ENCODE results near the gene PTBP1. TPM values are rescaled to one million over a fixed set of nuclear protein-coding genes. Genes with fewer than 3 reads are reported as not detected.

Gene PTBP1
- total and polyA plus RNA-seq, 9 of the 15 experiments (the other 6 are each of a cell fraction or from before 2014, with no cell fraction given): 14.0 to 759 (median 234) TPM

DNA sequence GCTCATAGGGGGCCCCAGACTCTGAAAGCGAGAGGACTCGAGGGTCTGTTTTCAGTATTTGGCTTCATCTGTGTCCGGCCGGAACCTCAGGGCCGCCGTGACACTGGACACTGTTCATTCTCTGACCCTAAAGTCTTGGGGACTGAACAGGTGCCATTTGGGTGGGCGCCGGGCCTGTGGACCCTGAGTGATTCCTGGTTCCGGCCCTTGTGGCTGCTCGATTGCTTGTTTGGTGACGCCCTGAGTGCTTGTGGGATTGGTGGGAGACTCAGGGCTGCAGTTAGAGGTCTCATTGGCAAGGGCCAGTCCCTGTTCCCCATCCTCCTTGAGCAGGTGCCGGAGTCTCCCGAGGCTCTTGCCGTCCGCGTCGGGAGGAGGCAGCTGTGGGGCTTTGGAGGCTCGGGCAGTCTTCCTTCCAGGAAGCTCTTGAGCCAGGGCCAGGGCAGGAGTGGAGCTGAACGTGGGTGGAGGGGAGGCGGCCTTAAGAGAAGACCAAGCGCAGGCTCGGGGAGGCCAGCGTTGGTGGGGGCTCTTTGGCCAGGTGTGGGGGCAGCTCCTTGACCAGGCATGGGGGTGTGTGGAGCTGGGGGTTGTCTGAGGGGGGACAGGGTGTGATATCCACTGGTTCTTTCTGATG is 4.7 kb downstream of the PTBP1 start (continued):
- TF ChIP-seq GATAD2B (IDR thresholded peaks at IDR 0.05; ENCODE audit: borderline replicate concordance) (no peak), POLR2A (conservative IDR thresholded peaks at IDR 0.05) (0 out of 2 replicates have a peak, but pooled peaks have one; percentile 17), MCM7 (IDR thresholded peaks at IDR 0.05) (no peak), TAF9B (IDR thresholded peaks at IDR 0.05; ENCODE audit: partially characterized antibody) (no peak), RFX1 (IDR thresholded peaks at IDR 0.05) (no peak), CBFB (CRISPR knock-in tag; IDR thresholded peaks at IDR 0.05) (no peak), NR4A1 (CRISPR knock-in tag; IDR thresholded peaks at IDR 0.05) (no peak), NR4A1 (tag; IDR thresholded peaks at IDR 0.05) (no peak), HDAC1 (IDR thresholded peaks at IDR 0.05) (no peak), GATA2 (CRISPR knock-in tag; IDR thresholded peaks at IDR 0.05) (no peak), RBM22 (IDR thresholded peaks at IDR 0.05; ENCODE audit: low read depth, low read length, poor library complexity, severe bottlenecking) (peak; percentile 38)

DNA sequence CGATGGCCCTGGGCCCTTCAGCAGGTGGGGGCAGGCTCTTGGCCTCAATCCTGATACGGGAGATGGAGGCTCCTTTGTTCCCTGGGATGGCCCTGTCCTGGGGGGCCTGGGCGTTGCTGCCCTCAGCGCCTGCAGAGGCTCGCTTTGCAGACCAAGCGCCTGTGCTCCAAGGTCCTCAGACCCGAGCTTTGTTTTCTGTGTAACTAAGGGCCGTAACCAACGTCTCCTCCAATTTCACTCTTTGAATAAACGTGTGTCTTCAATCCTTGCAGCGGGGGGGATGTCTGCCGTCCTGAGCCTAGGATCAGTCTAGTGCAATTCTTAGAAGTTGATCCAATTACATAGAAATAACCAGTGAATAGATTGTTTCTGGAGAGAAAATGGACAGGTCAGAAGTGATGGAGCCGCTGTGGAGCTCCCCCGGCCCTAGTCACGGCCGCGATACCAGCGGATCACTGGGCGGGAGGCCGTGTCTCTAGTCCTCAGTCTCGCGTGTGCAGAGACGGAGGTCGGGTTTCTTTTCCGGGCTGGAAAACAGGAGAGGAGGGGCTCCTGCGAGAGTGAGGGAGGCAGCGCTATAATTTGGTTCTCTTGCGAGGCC is 5.3 kb downstream of the PTBP1 start:
- Histone ChIP-seq H3K9me3 (replicated peaks; ENCODE audit: control insufficient read depth, insufficient read depth, low read depth, low read length) (no peaks in the 10 kb centered on the region; the same call in 1 of the 2 replicates), H3K9me1 (ENCODE audit: control insufficient read depth, insufficient read depth, low read length) (peaks cover 16% of the 10 kb centered on the region), H2AFZ (ENCODE audit: low read depth, low read length) (no peak overlapping the region), H3K79me2 (ENCODE audit: control insufficient read depth, insufficient read depth, low read length) (peaks cover 100% of the 10 kb centered on the region), H3K4me2 (ENCODE audit: insufficient read depth, low read length) (no peak overlapping the region), H3K36me3 (ENCODE audit: control insufficient read depth, insufficient read depth, low read length) (peaks cover 95% of the 10 kb centered on the region), H4K20me1 (replicated peaks; ENCODE audit: control insufficient read depth, insufficient read depth, low read length) (peaks cover 66% of the 10 kb centered on the region), H3K27ac (ENCODE audit: extremely low read depth, low read depth, low read length) (no peak overlapping the region), H3K9ac (ENCODE audit: insufficient read depth in 1 of 2, low read depth in 2 of 2, low read length in 2 of 2) (peak overlapping the region in 1 of 2 experiments; percentile 94; a peak in 2 of 4 replicates), H3K4me3 (no peak overlapping the region), H3K4me1 (replicated peaks in 1 of 2; ENCODE audit: control insufficient read depth in 2 of 2, insufficient read depth in 2 of 2, low read length in 2 of 2) (peaks cover 22 to 83% of the 10 kb centered on the region in 2 experiments), H3K27me3 (ENCODE audit: control insufficient read depth in 2 of 2, insufficient read depth in 2 of 2, low read length in 2 of 2) (no peaks in the 10 kb centered on the region)
- TF ChIP-seq, protein P1, sequence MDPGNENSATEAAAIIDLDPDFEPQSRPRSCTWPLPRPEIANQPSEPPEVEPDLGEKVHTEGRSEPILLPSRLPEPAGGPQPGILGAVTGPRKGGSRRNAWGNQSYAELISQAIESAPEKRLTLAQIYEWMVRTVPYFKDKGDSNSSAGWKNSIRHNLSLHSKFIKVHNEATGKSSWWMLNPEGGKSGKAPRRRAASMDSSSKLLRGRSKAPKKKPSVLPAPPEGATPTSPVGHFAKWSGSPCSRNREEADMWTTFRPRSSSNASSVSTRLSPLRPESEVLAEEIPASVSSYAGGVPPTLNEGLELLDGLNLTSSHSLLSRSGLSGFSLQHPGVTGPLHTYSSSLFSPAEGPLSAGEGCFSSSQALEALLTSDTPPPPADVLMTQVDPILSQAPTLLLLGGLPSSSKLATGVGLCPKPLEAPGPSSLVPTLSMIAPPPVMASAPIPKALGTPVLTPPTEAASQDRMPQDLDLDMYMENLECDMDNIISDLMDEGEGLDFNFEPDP (CRISPR knock-in tag; IDR thresholded peaks at IDR 0.05): no peak
- TF ChIP-seq, protein P2, sequence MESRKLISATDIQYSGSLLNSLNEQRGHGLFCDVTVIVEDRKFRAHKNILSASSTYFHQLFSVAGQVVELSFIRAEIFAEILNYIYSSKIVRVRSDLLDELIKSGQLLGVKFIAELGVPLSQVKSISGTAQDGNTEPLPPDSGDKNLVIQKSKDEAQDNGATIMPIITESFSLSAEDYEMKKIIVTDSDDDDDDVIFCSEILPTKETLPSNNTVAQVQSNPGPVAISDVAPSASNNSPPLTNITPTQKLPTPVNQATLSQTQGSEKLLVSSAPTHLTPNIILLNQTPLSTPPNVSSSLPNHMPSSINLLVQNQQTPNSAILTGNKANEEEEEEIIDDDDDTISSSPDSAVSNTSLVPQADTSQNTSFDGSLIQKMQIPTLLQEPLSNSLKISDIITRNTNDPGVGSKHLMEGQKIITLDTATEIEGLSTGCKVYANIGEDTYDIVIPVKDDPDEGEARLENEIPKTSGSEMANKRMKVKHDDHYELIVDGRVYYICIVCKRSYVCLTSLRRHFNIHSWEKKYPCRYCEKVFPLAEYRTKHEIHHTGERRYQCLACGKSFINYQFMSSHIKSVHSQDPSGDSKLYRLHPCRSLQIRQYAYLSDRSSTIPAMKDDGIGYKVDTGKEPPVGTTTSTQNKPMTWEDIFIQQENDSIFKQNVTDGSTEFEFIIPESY (CRISPR knock-in tag; IDR thresholded peaks at IDR 0.05): peak; percentile 67
- ChIA-PET POLR2A (interaction anchor here (0.7 to 2.1 kb wide), 3 partner anchors 9 to 174 kb away, joined by 3 to 8 read pairs (median 6); no protein-coding TSS in a partner anchor), CTCF (ENCODE audit: low intra/inter-chr PET ratio) (no interaction called here)
- no peak for FAIRE-seq
- no TSS peak for BruUV-seq (replicated peaks)
- ATAC-seq: no peak
- in situ Hi-C loops (cut with MboI): no loop called here
- WGBS (ENCODE audit: insufficient coverage, low coverage, missing lambda C conversion rate): 97% methylated on average over 26 of the region's 28 CpGs
- intact Hi-C loops (cut with micrococcal nuclease): no loop called here
- peak in 2 of 4 experiments; percentile 18 to 22 for DNase-seq (ENCODE audit: extremely low read depth in 1 of 4, low spot score in 3 of 4)

Data from K562 (cell line).